A673 (cell line): ENCODE data around the gene CCL7. TPM values are rescaled to one million over a fixed set of nuclear protein-coding genes. Genes with fewer than 3 reads are reported as not detected.

ENCODE experiments used
- BruUV-seq: library from RNA; stranded (reverse); fragments of 400-500 nt; replicated peaks from 2 replicates; lab custom pipeline; 2021; lab: Mats Ljungman, UMichigan
- CTCF ChIA-PET: fragments of 300-600 bp; sonication (Branson Sonifier 250); formaldehyde crosslinking; loops from one replicate; lab custom pipeline; 2022; ENCODE audit warnings: antibody characterized with exemption; lab: Charles Lee
- POLR2A ChIA-PET: fragments of 300-600 bp; sonication (Branson Sonifier 250); formaldehyde crosslinking; loops from one replicate; lab custom pipeline; 2022; ENCODE audit warnings: antibody characterized with exemption; ENCODE audit not compliant: low non-redundant PET; lab: Charles Lee
- DNase-seq: peaks from one replicate; pipeline ENCODE4 v3.0.0-alpha.2; 2015; ENCODE audit warnings: low spot score
- H3K27ac ChIP-seq: fragments of 200-600 bp; sonication (generic); 2 replicates; pipeline ENCODE4 v1.5.1; 2016; ENCODE audit warnings: mixed run types, low read depth, mild to moderate bottlenecking, mixed read lengths, antibody characterized with exemption, low read length; ENCODE audit not compliant: poor library complexity, severe bottlenecking
- H3K27me3 ChIP-seq: fragments of 200-600 bp; sonication (generic); replicated peaks from 2 replicates; pipeline ENCODE4 v1.6.1; 2017; ENCODE audit warnings: mixed run types, low read depth, mild to moderate bottlenecking, mixed read lengths, antibody characterized with exemption, low read length; ENCODE audit not compliant: insufficient read depth, poor library complexity
- H3K36me3 ChIP-seq: fragments of 200-600 bp; sonication (generic); 2 replicates; pipeline ENCODE4 v1.6.1; 2016; ENCODE audit warnings: mixed run types, mild to moderate bottlenecking, mixed read lengths, antibody characterized with exemption, low read length; ENCODE audit not compliant: insufficient read depth, poor library complexity, severe bottlenecking
- H3K4me1 ChIP-seq: fragments of 200-600 bp; sonication (generic); 2 replicates; pipeline ENCODE4 v1.6.1; 2017; ENCODE audit warnings: mixed run types, mild to moderate bottlenecking, mixed read lengths, antibody characterized with exemption, low read length; ENCODE audit not compliant: insufficient read depth, poor library complexity, severe bottlenecking
- H3K4me3 ChIP-seq: fragments of 200-600 bp; sonication (generic); 2 replicates; pipeline ENCODE4 v1.5.1; 2016; ENCODE audit warnings: low read depth, mixed run types, mild to moderate bottlenecking, mixed read lengths, low read length; ENCODE audit not compliant: poor library complexity, severe bottlenecking
- H3K9me3 ChIP-seq: fragments of 200-600 bp; sonication (generic); 2 replicates; pipeline ENCODE4 v1.6.1; 2016; ENCODE audit warnings: mixed run types, low read depth, mild to moderate bottlenecking, mixed read lengths, antibody characterized with exemption, low read length; ENCODE audit not compliant: poor library complexity, severe bottlenecking
- CTCF ChIP-seq: fragments of 300-800, 200-600 bp; sonication (generic); conservative IDR thresholded peaks from 2 replicates; pipeline ENCODE4 v1.5.1; 2017; ENCODE audit warnings: low read depth, mild to moderate bottlenecking, antibody characterized with exemption, low read length, moderate library complexity, mixed read lengths
- EZH2 ChIP-seq: fragments of 200-600 bp; sonication (generic); IDR thresholded peaks from 2 replicates; pipeline ENCODE4 v1.6.1; 2017; ENCODE audit warnings: borderline replicate concordance, low read depth, mild to moderate bottlenecking, mixed read lengths, antibody characterized with exemption, low read length; ENCODE audit not compliant: poor library complexity, severe bottlenecking
- intact Hi-C: fragments of 100-400 bp; cut with micrococcal nuclease; formaldehyde crosslinking; loops from one replicate; pipeline ENCODE4 v1.10.0; 2022; ENCODE audit not compliant: unreplicated experiment
- total RNA-seq: library from RNA; stranded (reverse); gene quantifications from 2 replicates; pipeline ENCODE4 v1.2.3, GENCODE V29; 2021

The CCL7 gene
- total RNA-seq, 1 experiment from 2014 or later = not detected

- H3K36me3 ChIP-seq = no peaks in the 10 kb centered on the region
- H3K4me3 ChIP-seq = no peak overlapping the region
- no peaks in the 10 kb centered on the region for H3K4me1 ChIP-seq
- BruUV-seq = no TSS peak
- no peak for TF ChIP-seq EZH2
- TF ChIP-seq CTCF = no peak
- intact Hi-C loops = no loop called here
- H3K27ac ChIP-seq = no peak overlapping the region
- ChIA-PET POLR2A (no interaction called here), CTCF (no interaction called here)
- no peaks in the 10 kb centered on the region for H3K9me3 ChIP-seq
- no peak for DNase-seq
- H3K27me3 ChIP-seq = peaks cover 5% of the 10 kb centered on the region
These were observed 43.1 kb downstream of the CCL7 start for GRCh38 chr17:34313164-34313563.

GRCh38 chr17:34314279-34314678, 44.3 kb downstream of the CCL7 start:
- Histone ChIP-seq H3K27me3 (peaks cover 5% of the 10 kb centered on the region), H3K4me1 (no peaks in the 10 kb centered on the region), H3K4me3 (no peak overlapping the region), H3K36me3 (no peaks in the 10 kb centered on the region), H3K27ac (no peak overlapping the region), H3K9me3 (no peaks in the 10 kb centered on the region)
- no TSS peak for BruUV-seq
- intact Hi-C loops = no loop called here
- TF ChIP-seq EZH2 (no peak), CTCF (no peak)
- ChIA-PET CTCF (no interaction called here), POLR2A (no interaction called here)
- no peak for DNase-seq

GRCh38 chr17:34318474-34318873, 48.5 kb downstream of the CCL7 start:
- TF ChIP-seq EZH2 (no peak), CTCF (0 out of 2 replicates have a peak, but pooled peaks have one; percentile 17)
- ChIA-PET CTCF (no interaction called here), POLR2A (no interaction called here)
- intact Hi-C loops = no loop called here
- DNase-seq = peak; percentile 7
- H3K4me3 ChIP-seq = no peak overlapping the region
- no TSS peak for BruUV-seq
- H3K9me3 ChIP-seq = no peaks in the 10 kb centered on the region
- peaks cover 5% of the 10 kb centered on the region for H3K27me3 ChIP-seq
- H3K4me1 ChIP-seq = no peaks in the 10 kb centered on the region
- no peak overlapping the region for H3K27ac ChIP-seq
- no peaks in the 10 kb centered on the region for H3K36me3 ChIP-seq
